Thymus (tissue), 11 donors: ENCODE measurements around the gene STK39. TPM values are rescaled to one million over a fixed set of nuclear protein-coding genes. Genes with fewer than 3 reads are reported as not detected.

Source experiments
- DNase-seq, 9 donors: peaks; one replicate each; pipeline ENCODE4 v3.0.0-alpha.2; 2013; ENCODE audit warnings: low spot score in 9 of 9, low read depth in 6 of 9, missing footprints in 1 of 9
- H3K27ac ChIP-seq, 2 donors: one replicate each; pipeline ENCODE4 v1.5.1; 2013; ENCODE audit warnings: control low read depth in 1 of 2, low read depth in 1 of 2, low read length in 1 of 2, mild to moderate bottlenecking in 1 of 2, moderate library complexity in 1 of 2
- H3K27me3 ChIP-seq, 2 donors: one replicate each; pipeline ENCODE4 v1.5.1; 2013; ENCODE audit warnings: low read length in 1 of 2; ENCODE audit not compliant: control insufficient read depth in 2 of 2, insufficient read depth in 1 of 2
- H3K36me3 ChIP-seq, 2 donors: one replicate each; pipeline ENCODE4 v1.5.1; 2013; ENCODE audit warnings: low read length in 1 of 2, mild to moderate bottlenecking in 1 of 2, moderate library complexity in 1 of 2; ENCODE audit not compliant: control insufficient read depth in 2 of 2, insufficient read depth in 2 of 2
- H3K4me1 ChIP-seq, 2 donors: one replicate each; pipeline ENCODE4 v1.5.1; 2013; ENCODE audit warnings: low read length in 2 of 2; ENCODE audit not compliant: control insufficient read depth in 2 of 2, insufficient read depth in 2 of 2
- H3K4me3 ChIP-seq, 2 donors: one replicate each; pipeline ENCODE4 v1.5.1; 2013; ENCODE audit warnings: low read length in 2 of 2, control low read depth in 1 of 2, mild to moderate bottlenecking in 1 of 2
- H3K9me3 ChIP-seq, 2 donors: one replicate each; pipeline ENCODE4 v1.5.1; 2013; ENCODE audit warnings: low read length in 1 of 2, mild to moderate bottlenecking in 1 of 2; ENCODE audit not compliant: control insufficient read depth in 2 of 2, insufficient read depth in 1 of 2
- WGBS: extraction: QIAGEN DNeasy Blood & Tissue Kit; methylation state at CpG from one replicate; pipeline ENCODE4 v1.1.7; 2013; 5-methylcytosine and 5-hydroxymethylcytosine counted together
- polyA plus RNA-seq: library from polyadenylated mRNA; stranded (reverse); fragments of 200-250 nt; gene quantifications from one replicate; pipeline ENCODE4 v1.2.3, GENCODE V29; 2013
- total RNA-seq: library from RNA; stranded (reverse); fragments of 120-200 nt; gene quantifications from one replicate; pipeline ENCODE4 v1.2.4, GENCODE V29; 2013
- donor health status: healthy.

STK39 gene
- total and polyA plus RNA-seq, 2 donors, result 30.7 to 34.1 TPM

GRCh38 chr2:168076731-168077130 lies 170.7 kb downstream of the STK39 start:
- Histone ChIP-seq H3K27me3 (no peaks in the 10 kb centered on the region), H3K9me3 (no peaks in the 10 kb centered on the region), H3K27ac (no peak overlapping the region), H3K4me3 (no peak overlapping the region), H3K4me1 (no peaks in the 10 kb centered on the region), H3K36me3 (peaks cover 6 to 18% of the 10 kb centered on the region in 2 donors)
- no peak for DNase-seq
- 96% methylated on average over 3 of the region's 3 CpGs for WGBS

GRCh38 chr2:168075446-168075845 lies 171.9 kb downstream of the STK39 start:
- Histone ChIP-seq H3K4me1 (no peaks in the 10 kb centered on the region), H3K27ac (no peak overlapping the region), H3K27me3 (no peaks in the 10 kb centered on the region), H3K4me3 (no peak overlapping the region), H3K9me3 (no peaks in the 10 kb centered on the region), H3K36me3 (peaks cover 6 to 21% of the 10 kb centered on the region in 2 donors)
- WGBS, result 97% methylated on average over 2 of the region's 2 CpGs
- DNase-seq, result no peak

- no peaks in the 10 kb centered on the region for H3K27me3 ChIP-seq
- H3K4me1 ChIP-seq, result no peaks in the 10 kb centered on the region
- H3K4me3 ChIP-seq, result no peak overlapping the region
- H3K9me3 ChIP-seq, result no peaks in the 10 kb centered on the region
- H3K36me3 ChIP-seq, result peaks cover 9 to 21% of the 10 kb centered on the region in 2 donors
- no peak for DNase-seq
- H3K27ac ChIP-seq, result no peak overlapping the region
- WGBS, result 97% methylated on average over 1 of the region's 1 CpG
Measured at GRCh38 chr2:168072626-168073303, 174.6 kb downstream of the STK39 start.

GRCh38 chr2:168064011-168064998 lies 183.1 kb downstream of the STK39 start:
- 98% methylated on average over 9 of the region's 9 CpGs for WGBS
- H3K9me3 ChIP-seq, result no peaks in the 10 kb centered on the region
- no peaks in the 10 kb centered on the region for H3K27me3 ChIP-seq
- no peak overlapping the region for H3K27ac ChIP-seq
- H3K4me3 ChIP-seq, result no peak overlapping the region
- no peak for DNase-seq
- no peaks in the 10 kb centered on the region for H3K4me1 ChIP-seq
- peaks cover 5 to 29% of the 10 kb centered on the region in 2 donors for H3K36me3 ChIP-seq

- H3K4me3 ChIP-seq, result no peak overlapping the region
- WGBS, result 98% methylated on average over 3 of the region's 3 CpGs
- H3K36me3 ChIP-seq, result peaks cover 7 to 36% of the 10 kb centered on the region in 2 donors
- H3K4me1 ChIP-seq, result no peaks in the 10 kb centered on the region
- no peak overlapping the region for H3K27ac ChIP-seq
- H3K27me3 ChIP-seq, result no peaks in the 10 kb centered on the region
- no peaks in the 10 kb centered on the region for H3K9me3 ChIP-seq
- DNase-seq, result no peak
Measured at GRCh38 chr2:168062936-168063335, 184.5 kb downstream of the STK39 start.

GRCh38 chr2:168062054-168062453 lies 185.3 kb downstream of the STK39 start:
- no peaks in the 10 kb centered on the region for H3K9me3 ChIP-seq
- no peak overlapping the region for H3K27ac ChIP-seq
- DNase-seq, result no peak
- 98% methylated on average over 6 of the region's 6 CpGs for WGBS
- H3K4me1 ChIP-seq, result no peaks in the 10 kb centered on the region
- H3K27me3 ChIP-seq, result no peaks in the 10 kb centered on the region
- H3K4me3 ChIP-seq, result no peak overlapping the region
- H3K36me3 ChIP-seq, result peaks cover 7 to 33% of the 10 kb centered on the region in 2 donors

- DNase-seq, result peak in 1 of 9 donors; percentile 5
- no peak overlapping the region for H3K27ac ChIP-seq
- H3K4me3 ChIP-seq, result no peak overlapping the region
- 67% methylated on average over 3 of the region's 3 CpGs for WGBS
- no peaks in the 10 kb centered on the region for H3K9me3 ChIP-seq
- H3K4me1 ChIP-seq, result no peaks in the 10 kb centered on the region
- peaks cover 7 to 28% of the 10 kb centered on the region in 2 donors for H3K36me3 ChIP-seq
- no peaks in the 10 kb centered on the region for H3K27me3 ChIP-seq
Measured at GRCh38 chr2:168060986-168061750, 186.2 kb downstream of the STK39 start.

GRCh38 chr2:168059758-168060157 lies 187.6 kb downstream of the STK39 start:
- Histone ChIP-seq H3K4me3 (no peak overlapping the region), H3K4me1 (no peaks in the 10 kb centered on the region), H3K27me3 (no peaks in the 10 kb centered on the region), H3K9me3 (no peaks in the 10 kb centered on the region), H3K36me3 (peaks cover 7 to 31% of the 10 kb centered on the region in 2 donors), H3K27ac (no peak overlapping the region)
- WGBS, result 100% methylated on average over 2 of the region's 2 CpGs
- DNase-seq, result no peak
